Kidney epithelial cell (primary cell): ENCODE data around the gene CD164. TPM values are rescaled to one million over a fixed set of nuclear protein-coding genes. Genes with fewer than 3 reads are reported as not detected.

Experiments used
- DNase-seq: peaks from one replicate; pipeline ENCODE4 v3.0.0-alpha.2; 2010; ENCODE audit warnings: low read depth
- H3K27me3 ChIP-seq: 2 replicates; pipeline ENCODE4 v1.6.0; 2011; ENCODE audit warnings: low read length; ENCODE audit not compliant: control insufficient read depth, insufficient read depth
- H3K36me3 ChIP-seq: 2 replicates; pipeline ENCODE4 v1.5.1; 2011; ENCODE audit warnings: low read length; ENCODE audit not compliant: control insufficient read depth, insufficient read depth
- H3K4me3 ChIP-seq: 2 replicates; pipeline ENCODE4 v1.5.1; 2011; ENCODE audit warnings: low read depth, mild to moderate bottlenecking, control low read depth, low read length
- total RNA-seq: library from RNA; depleted of rRNA; stranded (reverse); fragments of >200 nt; gene quantifications from 2 replicates; pipeline ENCODE4 v1.2.3, GENCODE V29; 2015
- TF ChIP-seq, protein P1 (sequence below): IDR thresholded peaks from 2 replicates; pipeline ENCODE4 v1.5.1; 2011; ENCODE audit warnings: mild to moderate bottlenecking, moderate library complexity, low read length, control low read depth, inconsistent platforms; ENCODE audit not compliant: insufficient read depth, poor library complexity, severe bottlenecking

The CD164 gene
- total RNA-seq, 1 donor from 2014 or later = 155 TPM

DNA sequence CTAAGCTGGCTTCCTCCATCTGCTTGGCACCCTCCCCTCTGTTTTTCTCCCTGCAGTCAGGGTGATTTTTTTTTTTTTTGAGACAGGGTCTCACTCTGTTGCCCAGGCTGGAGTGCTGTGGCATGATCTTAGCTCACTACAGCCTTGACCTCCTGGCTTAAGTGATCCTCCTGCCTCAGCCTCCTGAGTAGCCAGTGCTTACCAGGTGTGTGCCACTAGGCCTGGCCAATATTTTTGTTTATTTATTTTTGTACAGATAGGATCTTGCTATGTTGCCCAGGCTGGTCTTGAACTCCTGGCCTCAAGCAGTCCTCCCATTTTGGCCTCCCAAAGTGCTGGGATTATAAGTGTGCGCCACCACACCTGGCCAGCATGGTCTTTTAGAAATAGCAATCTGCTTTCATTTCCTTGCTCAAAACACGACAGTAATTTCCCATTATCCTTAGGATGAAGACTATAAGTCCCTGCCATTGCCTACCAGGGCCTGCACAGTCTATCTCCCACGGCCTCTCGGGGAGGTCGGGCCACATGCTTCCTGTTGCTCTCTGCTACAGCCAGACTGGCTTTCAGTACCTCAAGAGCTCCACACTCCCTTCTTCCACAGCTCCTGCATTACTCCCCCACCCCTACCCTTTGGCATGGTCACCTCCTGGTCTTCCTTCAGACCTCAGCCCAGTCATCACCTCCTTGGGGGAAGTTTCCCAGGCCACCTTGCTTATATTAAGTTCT is 11.1 kb upstream of the CD164 start:
- Histone ChIP-seq H3K36me3 (no peaks in the 10 kb centered on the region), H3K27me3 (no peaks in the 10 kb centered on the region), H3K4me3 (no peak overlapping the region)
- DNase-seq = no peak
- TF ChIP-seq, protein P1, sequence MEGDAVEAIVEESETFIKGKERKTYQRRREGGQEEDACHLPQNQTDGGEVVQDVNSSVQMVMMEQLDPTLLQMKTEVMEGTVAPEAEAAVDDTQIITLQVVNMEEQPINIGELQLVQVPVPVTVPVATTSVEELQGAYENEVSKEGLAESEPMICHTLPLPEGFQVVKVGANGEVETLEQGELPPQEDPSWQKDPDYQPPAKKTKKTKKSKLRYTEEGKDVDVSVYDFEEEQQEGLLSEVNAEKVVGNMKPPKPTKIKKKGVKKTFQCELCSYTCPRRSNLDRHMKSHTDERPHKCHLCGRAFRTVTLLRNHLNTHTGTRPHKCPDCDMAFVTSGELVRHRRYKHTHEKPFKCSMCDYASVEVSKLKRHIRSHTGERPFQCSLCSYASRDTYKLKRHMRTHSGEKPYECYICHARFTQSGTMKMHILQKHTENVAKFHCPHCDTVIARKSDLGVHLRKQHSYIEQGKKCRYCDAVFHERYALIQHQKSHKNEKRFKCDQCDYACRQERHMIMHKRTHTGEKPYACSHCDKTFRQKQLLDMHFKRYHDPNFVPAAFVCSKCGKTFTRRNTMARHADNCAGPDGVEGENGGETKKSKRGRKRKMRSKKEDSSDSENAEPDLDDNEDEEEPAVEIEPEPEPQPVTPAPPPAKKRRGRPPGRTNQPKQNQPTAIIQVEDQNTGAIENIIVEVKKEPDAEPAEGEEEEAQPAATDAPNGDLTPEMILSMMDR = no peak

DNA sequence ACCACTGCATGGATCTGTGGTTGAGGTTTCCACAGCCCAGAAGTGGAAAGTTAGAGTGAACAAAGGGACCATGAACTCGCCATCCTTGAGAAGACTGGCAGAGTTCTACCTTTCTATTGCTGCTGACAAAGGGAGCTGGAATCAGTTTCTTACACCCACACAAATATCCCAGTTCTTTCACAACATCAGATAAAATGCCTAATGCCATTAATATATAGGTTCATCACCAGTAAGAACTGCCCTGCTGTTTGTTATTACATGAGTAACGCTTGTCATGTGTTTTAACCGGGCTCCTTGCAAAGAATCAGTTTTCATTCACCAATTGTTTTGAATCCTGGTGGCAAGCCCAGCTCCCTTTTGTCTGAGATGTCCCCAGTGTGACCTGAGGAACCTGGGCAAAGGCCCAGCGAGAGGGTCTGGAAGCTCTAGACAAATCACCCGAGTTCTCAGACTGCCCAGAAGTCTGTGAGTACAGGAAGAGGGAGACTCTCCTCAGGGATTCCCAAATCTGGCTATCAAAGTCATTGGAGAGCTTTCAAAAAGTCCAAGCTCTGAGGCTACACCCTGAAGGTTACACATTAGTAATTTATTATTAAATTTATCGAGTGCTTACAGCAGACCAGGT is 7.5 kb upstream of the CD164 start:
- TF ChIP-seq, protein P1 = no peak
- H3K4me3 ChIP-seq = no peak overlapping the region
- DNase-seq = no peak
- no peaks in the 10 kb centered on the region for H3K36me3 ChIP-seq
- H3K27me3 ChIP-seq = no peaks in the 10 kb centered on the region

DNA sequence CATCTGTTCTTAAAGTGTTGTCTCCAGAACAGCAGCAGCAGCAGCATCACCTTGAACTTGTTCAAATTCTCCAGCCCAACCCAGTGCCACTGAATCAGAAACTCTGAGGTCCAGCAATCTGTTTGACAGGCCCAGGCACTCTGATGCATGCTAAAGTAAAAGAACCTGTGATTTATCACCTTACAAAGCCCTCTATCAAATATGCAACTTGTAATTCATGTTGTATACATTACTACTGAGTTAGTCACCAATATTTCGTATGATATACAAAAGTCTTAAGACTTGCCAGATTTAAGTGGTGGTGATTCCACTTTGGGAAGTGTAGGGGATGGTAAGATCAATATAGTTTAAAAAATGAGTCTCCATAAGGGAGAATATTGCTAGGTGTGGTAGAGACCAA is 6.0 kb upstream of the CD164 start:
- no peaks in the 10 kb centered on the region for H3K36me3 ChIP-seq
- TF ChIP-seq, protein P1 = no peak
- DNase-seq = no peak
- H3K27me3 ChIP-seq = no peaks in the 10 kb centered on the region
- H3K4me3 ChIP-seq = no peak overlapping the region

DNA sequence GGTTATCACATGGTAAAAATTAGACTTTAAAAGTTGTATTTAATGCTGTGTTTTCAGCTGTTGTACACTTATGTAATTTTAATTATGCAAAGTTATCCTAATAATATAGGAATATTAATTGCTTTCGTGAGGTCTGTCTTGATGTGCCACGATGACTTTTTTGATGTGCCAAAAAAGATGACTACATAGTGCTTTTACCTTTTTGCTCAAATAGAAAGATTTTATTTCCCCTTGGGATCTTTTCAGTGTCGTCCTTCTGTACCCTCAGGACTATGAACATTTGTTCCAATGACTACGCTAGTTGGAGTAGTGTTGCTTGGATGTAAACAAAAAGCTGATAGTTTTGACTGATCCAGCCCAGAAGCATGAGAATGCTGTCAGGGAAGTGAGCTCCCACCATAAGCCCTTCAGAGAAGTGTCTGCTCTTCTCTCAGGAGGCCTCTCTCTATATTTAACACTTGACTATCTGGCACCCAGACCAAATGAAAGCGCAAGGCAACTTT is 1.2 kb upstream of the CD164 start:
- DNase-seq = no peak
- no peaks in the 10 kb centered on the region for H3K27me3 ChIP-seq
- H3K4me3 ChIP-seq = peak overlapping the region; percentile 91
- H3K36me3 ChIP-seq = no peaks in the 10 kb centered on the region
- TF ChIP-seq, protein P1 = no peak

DNA sequence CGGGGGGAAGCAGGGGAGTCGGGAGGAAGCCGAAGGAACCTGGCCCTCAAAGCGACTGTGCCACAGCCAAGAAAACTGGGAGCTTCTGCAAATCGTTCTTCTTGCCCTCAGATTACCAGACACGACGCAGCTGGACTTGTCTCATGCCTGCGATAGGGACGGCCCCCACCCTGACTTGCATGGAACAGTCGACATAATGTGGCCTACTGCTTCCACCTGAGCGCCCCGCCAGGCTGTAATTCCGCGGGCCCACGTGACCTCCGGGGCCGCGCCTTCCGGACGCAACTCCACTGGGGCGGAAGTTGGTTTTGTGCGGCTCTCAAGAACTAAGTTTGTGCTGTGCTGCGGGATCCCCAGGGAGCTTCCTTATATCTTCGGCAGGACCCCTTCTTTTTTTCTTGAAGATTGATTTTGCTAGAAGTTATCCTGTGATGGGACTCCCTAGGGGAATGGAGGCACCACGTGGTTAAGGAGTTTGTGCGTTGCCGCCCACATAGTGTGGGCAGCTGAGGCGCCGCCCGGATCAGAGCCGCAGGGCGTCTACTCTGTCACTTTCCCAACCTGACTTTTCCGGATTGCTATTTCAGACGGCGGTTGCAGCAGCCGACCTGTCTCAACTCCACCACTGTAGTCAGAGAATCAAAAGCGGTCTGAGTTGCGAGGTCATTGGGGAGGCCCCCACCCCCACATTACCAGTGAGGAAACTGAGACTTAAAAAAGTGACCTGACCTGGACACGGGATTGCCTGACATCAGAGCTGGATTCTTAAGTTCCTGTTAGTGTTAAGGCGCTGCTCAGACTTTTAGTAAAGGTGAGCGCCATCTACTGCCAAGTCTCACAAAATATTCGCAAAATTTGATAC is 540 bp upstream of the CD164 start:
- TF ChIP-seq, protein P1 = peak; percentile 55
- peak overlapping the region; percentile 91 for H3K4me3 ChIP-seq
- no peaks in the 10 kb centered on the region for H3K27me3 ChIP-seq
- H3K36me3 ChIP-seq = no peaks in the 10 kb centered on the region
- peak; percentile 62 for DNase-seq
